Renal pelvis (tissue), 12 donors: ENCODE data around the gene PLLP. TPM values are rescaled to one million over a fixed set of nuclear protein-coding genes. Genes with fewer than 3 reads are reported as not detected.

Experiments
- DNase-seq: peaks from one replicate; pipeline ENCODE4 v3.0.0-alpha.2; 2013
- long read RNA-seq, 16 experiments: transcript quantifications; one replicate each; lab custom pipeline, GENCODE V29; 2026
- polyA plus RNA-seq, 3 donors: library from polyadenylated mRNA; unstranded; fragments of 120-200 nt; gene quantifications; one replicate each; pipeline ENCODE4 v1.2.1, GENCODE V29; 2013; ENCODE audit not compliant: insufficient read length in 3 of 3

PLLP gene, protein sequence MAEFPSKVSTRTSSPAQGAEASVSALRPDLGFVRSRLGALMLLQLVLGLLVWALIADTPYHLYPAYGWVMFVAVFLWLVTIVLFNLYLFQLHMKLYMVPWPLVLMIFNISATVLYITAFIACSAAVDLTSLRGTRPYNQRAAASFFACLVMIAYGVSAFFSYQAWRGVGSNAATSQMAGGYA
- 10 to 100 TPM; 22.5 to 26.6 (median 24.7) TPM for polyA plus RNA-seq
- long read RNA-seq, donor 1, transcript PLLP-201 (4 exons, 1,512 nt) = major isoform, 19 of 19 reads
- long read RNA-seq, donor 1, partial matches to known transcripts = 0 of 19 reads
- long read RNA-seq, donor 1, other reads (novel, unspliced or antisense) = 0 of 19 reads
- long read RNA-seq, donor 2, transcript PLLP-201 (4 exons, 1,512 nt) = major isoform, 15 of 15 reads
- long read RNA-seq, donor 2, partial matches to known transcripts = 0 of 15 reads
- long read RNA-seq, donor 2, other reads (novel, unspliced or antisense) = 0 of 15 reads
- long read RNA-seq, donor 3, transcript PLLP-201 (4 exons, 1,512 nt) = major isoform, 12 of 94 reads
- long read RNA-seq, donor 3, partial matches to known transcripts = 82 of 94 reads
- long read RNA-seq, donor 3, other reads (novel, unspliced or antisense) = 0 of 94 reads
- long read RNA-seq, donor 4, transcript PLLP-201 (4 exons, 1,512 nt) = major isoform, 25 of 26 reads
- long read RNA-seq, donor 4, partial matches to known transcripts = 0 of 26 reads
- long read RNA-seq, donor 4, other reads (novel, unspliced or antisense) = 0 of 26 reads
- long read RNA-seq, donor 5, transcript PLLP-201 (4 exons, 1,512 nt) = major isoform, 9 of 9 reads
- long read RNA-seq, donor 5, partial matches to known transcripts = 0 of 9 reads
- long read RNA-seq, donor 5, other reads (novel, unspliced or antisense) = 0 of 9 reads
- long read RNA-seq, donor 6, transcript PLLP-201 (4 exons, 1,512 nt) = major isoform, 20 of 202 reads
- long read RNA-seq, donor 6, partial matches to known transcripts = 182 of 202 reads
- long read RNA-seq, donor 6, other reads (novel, unspliced or antisense) = 0 of 202 reads
- long read RNA-seq, donor 7, transcript PLLP-201 (4 exons, 1,512 nt) = major isoform, 11 of 49 reads
- long read RNA-seq, donor 7, partial matches to known transcripts = 38 of 49 reads
- long read RNA-seq, donor 7, other reads (novel, unspliced or antisense) = 0 of 49 reads
- long read RNA-seq, donor 8 = 0 reads
- long read RNA-seq, donor 9, transcript PLLP-201 (4 exons, 1,512 nt) = major isoform, 18 of 91 reads
- long read RNA-seq, donor 9, partial matches to known transcripts = 73 of 91 reads
- long read RNA-seq, donor 9, other reads (novel, unspliced or antisense) = 0 of 91 reads
- long read RNA-seq, donor 10, transcript PLLP-201 (4 exons, 1,512 nt) = major isoform, 12 of 12 reads
- long read RNA-seq, donor 10, partial matches to known transcripts = 0 of 12 reads
- long read RNA-seq, donor 10, other reads (novel, unspliced or antisense) = 0 of 12 reads
- long read RNA-seq, donor 11, partial matches to known transcripts = 131 of 134 reads
- long read RNA-seq, donor 11, other reads (novel, unspliced or antisense) = 0 of 134 reads
- long read RNA-seq, donor 12, transcript PLLP-201 (4 exons, 1,512 nt) = major isoform, 28 of 190 reads
- long read RNA-seq, donor 12, partial matches to known transcripts = 162 of 190 reads
- long read RNA-seq, donor 12, other reads (novel, unspliced or antisense) = 0 of 190 reads
- long read RNA-seq, donor 13, transcript PLLP-201 (4 exons, 1,512 nt) = major isoform, 12 of 153 reads
- long read RNA-seq, donor 13, partial matches to known transcripts = 141 of 153 reads
- long read RNA-seq, donor 13, other reads (novel, unspliced or antisense) = 0 of 153 reads
- long read RNA-seq, donor 14 = 0 reads
- long read RNA-seq, donor 15 = 0 reads
- long read RNA-seq, donor 16, transcript PLLP-201 (4 exons, 1,512 nt) = major isoform, 12 of 12 reads
- long read RNA-seq, donor 16, partial matches to known transcripts = 0 of 12 reads
- long read RNA-seq, donor 16, other reads (novel, unspliced or antisense) = 0 of 12 reads

DNA sequence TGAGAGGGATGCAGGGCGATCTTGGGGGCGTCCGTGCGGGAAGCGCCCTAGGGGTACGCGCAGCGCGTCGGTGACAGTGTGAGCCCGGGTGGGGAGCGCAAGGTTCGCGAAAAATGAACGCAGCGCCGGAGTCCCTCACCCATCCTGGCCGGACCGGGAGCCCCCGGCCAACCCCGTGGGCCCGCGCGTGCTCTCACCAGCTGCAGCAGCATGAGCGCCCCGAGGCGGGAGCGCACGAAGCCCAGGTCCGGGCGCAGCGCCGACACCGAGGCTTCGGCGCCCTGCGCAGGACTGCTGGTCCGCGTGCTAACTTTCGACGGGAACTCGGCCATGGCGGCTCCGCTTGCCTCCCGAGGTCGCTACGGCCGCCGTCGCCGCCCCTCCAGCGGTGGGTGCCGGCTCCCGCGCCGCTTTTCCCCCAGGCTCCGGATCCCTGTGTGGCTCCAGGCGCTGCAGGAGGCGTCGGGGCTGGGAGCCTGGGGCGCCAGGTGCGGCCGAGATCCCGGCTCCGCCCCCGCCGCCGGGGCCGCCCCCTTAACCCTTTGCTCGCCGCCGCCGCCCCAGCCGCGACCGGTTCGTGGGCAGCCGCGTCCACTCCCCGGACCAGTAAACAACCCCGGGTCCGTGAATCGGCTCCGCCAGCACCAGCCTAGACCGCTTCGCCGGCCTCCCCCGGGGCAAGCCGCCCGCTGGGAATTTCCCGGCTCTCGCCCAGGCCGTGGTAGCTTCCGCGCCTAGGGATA lies at the start of gene PLLP:
Gene PLLP, minus strand, starts transcription at position 464 of the 743 bp plus-strand sequence. Its CDS starts 132 bp downstream, at position 332.
- DNase-seq = no peak

DNA sequence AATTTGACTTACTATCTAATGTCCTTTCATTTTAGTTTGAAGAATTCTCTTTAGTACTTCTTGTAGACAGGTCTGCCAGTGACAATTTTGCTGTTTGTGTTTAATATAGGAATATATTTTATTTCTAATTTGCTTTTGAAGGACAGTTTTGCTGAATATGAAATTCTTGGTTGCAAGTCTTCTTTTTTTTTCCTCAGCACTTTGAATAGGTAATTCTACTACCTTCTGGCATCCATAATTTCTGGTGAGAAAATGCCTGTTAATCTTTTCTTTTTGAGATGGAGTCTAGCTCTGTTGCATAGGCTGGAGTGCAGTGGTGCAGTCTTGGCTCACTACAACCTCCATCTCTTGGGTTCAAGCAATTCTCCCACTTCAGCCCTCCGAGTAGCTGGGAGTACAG lies 48.9 kb upstream of the PLLP start:
- DNase-seq = no peak

DNA sequence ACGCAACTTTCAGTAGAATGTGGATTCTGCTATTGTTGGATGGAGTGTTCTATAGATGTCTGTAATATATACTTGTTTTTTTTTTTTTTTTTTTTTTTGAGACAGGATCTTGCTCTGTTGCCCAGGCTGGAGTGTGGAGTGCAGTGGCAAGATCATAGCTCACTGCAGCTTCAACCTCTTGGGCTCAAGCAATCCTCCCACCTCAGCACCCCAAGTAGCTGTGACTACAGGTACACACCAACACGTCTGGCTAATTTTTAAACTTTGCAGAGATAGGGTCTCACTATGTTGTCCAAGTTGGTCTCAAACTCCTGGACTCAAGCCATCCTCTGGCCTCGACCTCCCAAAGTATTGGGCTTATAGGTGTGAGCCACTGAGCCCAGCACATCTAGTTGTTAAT lies 46.9 kb upstream of the PLLP start:
- no peak for DNase-seq

DNA sequence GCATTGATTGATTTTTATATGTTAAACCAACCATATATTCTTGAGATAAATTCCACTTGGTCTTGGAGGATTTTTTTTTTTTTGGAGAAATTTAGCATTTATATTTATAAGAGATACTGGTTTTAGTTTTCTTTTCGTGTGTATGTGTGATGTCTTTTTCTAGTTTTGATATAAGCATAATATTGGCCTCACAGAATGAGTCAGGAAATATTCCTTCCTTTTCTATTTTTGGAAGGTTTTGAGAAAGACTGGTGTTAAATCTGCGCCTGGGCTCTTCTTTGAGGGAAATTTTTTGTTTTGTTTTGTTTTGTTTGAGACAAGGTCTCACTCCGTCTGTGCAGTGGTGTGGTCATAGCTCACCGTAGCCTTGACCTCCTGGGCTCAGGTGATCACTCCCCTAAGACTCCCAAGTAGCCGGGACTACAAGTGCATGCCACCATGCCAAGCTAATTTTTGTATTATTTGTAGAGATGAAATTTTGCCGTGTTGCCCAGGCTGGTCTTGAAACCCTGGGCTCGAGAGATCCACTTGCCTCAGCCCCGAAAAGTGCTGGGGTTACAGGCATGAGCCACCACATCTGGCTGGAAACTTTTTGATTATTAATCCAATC lies 45.4 kb upstream of the PLLP start:
- DNase-seq = no peak

DNA sequence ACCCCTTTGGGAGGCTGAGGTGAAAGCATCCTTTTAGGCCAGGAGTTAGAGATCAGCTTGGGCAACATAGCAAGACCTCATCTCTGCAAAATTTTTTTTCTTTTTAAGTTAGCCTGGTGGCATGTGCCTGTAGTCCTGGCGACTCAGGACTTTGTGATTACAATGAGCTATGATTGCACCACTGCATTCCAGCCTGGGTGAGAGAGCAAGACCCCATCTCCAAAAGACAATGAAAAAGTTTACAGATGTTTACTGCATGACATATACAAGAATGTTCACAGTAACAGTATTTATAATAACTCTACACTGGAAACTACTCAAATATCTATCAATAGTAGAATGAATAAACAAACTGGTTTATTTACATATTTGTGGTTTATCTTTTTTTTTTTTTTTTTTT lies 41.0 kb upstream of the PLLP start:
- DNase-seq = no peak

DNA sequence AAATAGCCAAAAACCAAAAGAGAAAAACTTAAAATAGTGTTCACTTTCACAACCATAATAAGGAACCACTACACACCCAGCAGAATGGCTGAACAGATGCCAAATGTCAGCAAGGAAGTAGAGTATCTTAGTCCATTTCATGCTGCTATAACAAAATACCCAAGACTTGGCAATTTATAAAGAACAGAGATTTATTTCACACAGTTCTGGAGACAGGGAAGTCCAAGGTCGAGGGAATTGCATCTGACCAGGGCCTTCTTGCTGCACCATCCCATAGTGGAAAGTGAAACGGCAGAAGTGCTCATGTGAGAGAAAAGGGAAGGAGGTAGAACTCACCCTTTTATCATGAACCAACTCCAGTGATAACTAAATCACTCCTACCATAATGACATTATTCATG lies 40.3 kb upstream of the PLLP start:
- no peak for DNase-seq

DNA sequence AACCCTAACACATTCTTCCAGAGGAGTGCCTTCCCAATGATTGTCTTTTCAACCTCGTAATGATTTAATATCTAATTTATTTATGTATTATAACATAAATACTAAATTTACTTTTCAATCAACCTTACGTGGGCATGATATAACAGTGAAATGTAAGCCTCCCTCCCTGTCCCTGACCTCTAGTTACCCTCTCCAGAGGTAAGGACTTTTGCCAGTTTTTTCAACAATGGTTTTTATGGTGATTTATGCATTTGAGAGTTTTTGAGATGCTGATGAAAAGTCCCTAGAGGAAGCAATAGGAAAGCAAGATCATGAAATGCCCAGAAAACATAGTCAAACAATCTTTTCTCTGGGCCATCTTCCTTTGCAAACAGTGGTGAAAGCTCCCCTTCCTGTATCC lies 35.2 kb upstream of the PLLP start:
- no peak for DNase-seq

DNA sequence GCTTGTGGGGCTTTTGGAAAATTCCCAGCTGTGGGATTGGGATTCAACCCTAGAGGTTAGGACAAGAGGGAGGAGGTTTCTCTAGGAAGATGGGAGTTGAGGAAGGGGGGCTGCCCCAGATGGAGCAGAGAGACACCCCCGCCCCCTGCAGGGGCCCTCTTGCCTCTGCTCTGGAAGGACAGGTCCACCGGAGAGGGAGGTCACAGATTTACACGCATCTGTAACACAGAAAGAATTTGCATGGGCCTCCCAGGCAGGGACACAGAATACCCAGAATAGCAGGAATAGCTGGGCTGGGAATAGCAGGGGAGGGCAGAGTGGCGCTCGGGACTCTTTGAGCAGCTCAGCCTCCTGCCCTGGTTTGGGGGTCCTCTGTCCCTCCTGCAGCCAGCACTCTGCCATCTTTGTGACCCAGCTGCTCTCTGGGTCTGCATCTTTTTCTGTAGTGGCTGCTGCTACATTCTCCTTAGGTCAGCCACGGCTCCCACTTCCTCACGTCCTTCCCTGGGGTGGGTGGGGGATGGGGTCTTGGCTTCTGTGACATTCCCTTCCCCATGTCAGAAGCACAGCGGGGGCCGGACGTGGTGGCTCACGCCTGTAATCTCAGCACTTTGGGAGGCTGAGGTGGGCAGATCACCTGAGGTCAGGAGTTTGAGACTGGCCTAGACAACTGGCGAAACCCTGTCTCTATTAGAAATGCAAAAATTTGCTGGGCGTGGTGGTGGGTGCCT lies 33.9 kb upstream of the PLLP start:
- DNase-seq = no peak

DNA sequence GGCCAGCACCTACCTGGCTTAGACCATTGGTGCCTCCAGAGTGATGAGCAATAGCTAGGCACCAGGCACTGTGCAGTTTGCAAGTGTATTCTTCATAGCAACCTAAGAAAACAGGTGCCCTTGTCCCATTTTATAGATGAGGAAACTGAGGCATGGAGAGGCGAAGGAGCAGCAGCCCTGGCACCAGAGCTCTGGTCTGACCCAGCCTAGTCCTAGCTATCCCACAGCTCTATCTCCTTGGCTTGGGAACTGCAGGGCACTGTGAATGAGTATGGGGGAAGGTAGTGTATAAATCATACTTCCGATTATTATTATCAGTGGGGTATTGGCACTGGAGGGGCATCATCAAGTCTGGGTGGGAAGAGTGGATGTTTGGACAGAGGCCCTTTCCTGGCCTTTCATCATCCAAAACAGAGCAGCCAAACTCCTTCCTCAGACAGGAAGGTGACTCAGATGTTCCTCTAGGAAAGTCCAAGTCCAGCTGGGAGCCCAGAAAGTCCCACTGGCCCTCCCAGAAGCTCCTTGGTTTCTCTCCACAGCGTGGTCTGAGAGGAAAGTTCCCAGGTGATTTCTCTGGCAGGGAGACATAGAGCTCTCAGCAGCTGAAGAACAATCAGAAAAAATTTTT lies 32.0 kb upstream of the PLLP start:
- no peak for DNase-seq

DNA sequence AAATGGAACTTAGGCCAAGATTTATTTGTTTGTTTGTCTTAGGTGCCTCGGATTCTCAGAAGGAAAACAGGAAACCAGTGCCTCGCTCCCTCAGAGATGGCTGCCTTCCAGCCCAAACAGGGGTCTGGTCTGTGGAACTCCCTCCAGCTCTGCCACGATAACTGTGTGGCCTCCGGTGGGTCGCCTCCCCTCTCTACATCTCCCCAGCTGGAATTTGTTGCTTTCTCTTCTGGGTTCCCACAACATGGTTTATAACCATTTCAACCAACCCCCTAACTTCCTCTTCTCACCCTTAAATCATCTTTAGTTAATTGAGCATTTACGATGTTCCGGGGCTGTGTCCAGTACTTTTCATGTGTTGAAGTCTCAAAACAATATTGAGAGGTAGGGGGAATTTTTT lies 30.9 kb upstream of the PLLP start:
- DNase-seq = peak; percentile 61

DNA sequence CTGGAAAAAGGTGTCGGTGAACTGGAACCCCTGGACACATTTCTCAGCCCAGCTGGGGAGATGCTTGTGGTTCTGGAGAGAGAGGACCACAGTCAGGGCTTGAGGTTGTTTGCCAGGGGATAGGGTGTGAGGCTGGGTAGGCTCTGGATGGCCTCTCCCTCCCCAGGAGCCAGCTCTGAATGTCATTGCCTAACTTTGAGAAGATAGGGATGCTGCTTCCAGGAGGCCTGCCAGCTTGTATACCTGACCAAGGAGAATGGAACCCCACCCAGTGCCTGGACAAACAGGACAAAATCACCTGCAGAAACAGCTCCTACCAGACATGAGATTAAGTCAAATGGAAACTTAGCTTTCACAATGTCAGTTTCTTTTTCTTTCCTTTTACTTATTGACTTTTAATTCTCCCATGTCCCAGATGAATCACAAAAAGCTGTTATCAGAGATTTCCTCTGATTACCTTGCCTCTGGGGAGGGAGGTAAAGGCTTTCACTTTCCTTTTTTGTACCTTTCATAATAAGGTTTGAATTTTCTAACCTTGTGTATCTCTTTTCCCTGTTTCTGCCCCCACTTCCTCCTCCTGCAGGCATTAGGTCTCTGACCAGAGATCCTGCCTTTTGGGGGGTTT lies 29.8 kb upstream of the PLLP start:
- DNase-seq = no peak

DNA sequence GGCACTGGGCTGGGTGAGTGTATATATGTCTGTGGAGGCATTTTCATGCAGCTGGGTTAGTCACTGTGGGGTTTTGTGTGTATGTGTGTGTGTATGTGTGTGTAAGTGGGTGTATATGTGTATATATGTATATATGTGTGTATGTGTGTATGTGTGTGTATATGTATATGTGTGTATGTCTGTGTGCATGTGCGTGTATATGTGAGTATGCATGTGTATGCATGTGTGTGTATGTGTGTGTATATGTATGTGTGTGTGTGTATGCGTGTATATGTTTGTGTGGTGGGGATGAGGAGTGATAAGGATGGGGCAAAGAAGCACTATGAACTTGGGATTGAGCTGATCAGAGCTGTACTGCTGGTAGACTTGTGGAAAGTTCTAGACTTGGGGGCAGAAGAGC lies 29.0 kb upstream of the PLLP start:
- DNase-seq = no peak

DNA sequence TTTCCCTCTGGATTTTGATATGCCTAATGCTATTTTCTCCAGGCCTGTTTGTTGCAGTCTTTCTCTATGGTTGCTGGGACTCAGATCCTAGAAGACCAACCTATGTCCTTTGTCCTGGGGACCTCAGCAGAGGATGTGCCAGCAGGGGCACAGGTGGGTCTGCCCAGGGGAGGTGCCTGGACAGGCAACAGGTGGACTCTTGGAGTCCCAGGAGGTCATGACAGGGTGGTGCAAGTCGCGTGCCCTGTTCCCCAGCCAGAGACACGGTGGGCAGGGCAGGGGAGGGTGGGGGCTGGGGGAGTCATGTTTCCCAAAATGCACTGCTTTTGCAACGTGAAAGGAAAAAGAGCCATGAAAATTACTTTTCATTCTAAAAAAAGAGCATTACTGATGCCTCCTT lies 26.3 kb upstream of the PLLP start:
- no peak for DNase-seq

DNA sequence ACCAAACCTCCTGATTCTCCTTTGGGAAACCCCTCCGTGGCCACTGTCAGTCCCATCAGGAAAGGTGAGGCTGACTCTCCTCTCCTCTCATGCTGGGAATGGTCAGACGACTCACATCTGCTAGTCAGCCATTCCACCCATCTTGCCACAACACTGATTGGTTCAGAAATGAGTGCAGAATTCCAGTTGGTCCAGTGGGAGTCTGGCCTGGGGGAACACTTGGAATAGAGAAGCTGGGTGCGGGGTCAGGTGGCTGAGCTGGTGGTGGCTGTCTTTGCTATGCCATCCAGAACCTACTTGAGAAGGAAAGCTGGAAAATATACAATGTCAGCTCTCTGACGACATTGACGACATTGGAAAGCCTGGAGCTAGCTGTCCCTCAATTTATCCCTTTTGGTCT lies 23.6 kb upstream of the PLLP start:
- no peak for DNase-seq

DNA sequence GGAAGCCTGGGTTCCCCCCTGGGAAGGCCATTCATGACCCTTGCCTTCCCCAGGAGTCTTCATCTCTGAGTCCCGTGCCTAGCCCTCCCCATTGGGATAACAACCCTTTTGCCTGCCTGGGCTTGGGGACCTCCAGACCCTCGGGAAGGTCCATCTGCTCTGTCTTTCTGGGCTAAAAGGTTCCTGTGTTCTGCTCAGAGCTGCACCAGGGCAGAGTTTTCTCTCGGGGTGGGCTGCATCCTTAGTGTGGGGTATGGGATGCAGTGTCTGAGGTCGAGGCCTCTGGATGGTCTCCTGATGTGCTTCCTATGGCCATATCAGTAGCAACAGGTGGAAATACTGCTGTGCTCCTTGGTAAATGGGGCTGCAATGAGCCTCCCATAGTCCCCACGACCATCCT lies 22.9 kb upstream of the PLLP start:
- DNase-seq = no peak

DNA sequence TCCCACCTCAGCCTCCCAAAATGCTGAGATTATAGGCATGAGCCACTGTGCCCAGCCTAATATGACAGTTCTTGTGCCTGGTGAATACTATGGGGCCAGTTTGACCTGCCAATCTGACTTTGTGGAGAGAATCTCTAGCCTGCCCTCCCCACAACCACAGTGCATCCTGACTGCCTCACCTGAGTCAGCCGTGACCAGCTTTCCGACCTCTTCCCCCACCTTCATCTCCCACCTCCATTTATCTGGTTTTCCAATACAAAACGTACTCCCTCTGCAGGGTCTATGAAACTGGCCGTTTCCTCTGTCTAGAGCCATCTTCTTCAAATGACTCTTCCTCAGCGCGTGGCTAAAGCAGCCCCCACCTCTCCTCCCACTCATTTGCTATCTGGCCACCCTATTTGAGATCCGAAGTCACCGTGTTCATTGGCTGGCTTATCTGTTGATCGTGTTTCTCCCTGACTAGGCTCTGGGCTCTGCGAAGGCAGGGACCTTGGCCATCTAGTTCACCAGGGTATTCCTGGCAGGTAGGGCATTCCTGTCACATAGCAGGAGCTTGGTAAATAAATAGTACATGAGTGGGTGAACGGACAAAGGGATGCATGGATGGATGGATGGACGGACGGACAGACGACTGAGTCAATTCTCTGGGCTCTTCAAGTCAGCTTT lies 22.3 kb upstream of the PLLP start:
- no peak for DNase-seq
